Activated CD8-positive, alpha-beta T cell treated with anti-CD3 and anti-CD28 coated beads for 36 hours (primary cell): ENCODE measurements around the gene CNKSR2. TPM values are rescaled to one million over a fixed set of nuclear protein-coding genes. Genes with fewer than 3 reads are reported as not detected.

Experiments used
- ATAC-seq: fragments of 200-7000 bp; cut with Tn5 transposase; one replicate; pipeline ENCODE4 v1.10.0; 2021; ENCODE audit warnings: mild to moderate bottlenecking, moderate library complexity
- CTCF ChIA-PET: fragments of 350-600 bp; sonication (Branson Sonifier 250); formaldehyde crosslinking; loops from one replicate; lab custom pipeline; 2021; ENCODE audit warnings: antibody characterized with exemption; lab: Charles Lee
- POLR2A ChIA-PET: fragments of 350-600 bp; sonication (Branson Sonifier 250); formaldehyde crosslinking; loops from one replicate; lab custom pipeline; 2021; ENCODE audit warnings: antibody characterized with exemption; lab: Charles Lee
- DNase-seq: peaks from one replicate; pipeline ENCODE4 v3.0.0-alpha.2; 2020
- H3K27ac Mint-ChIP-seq: one replicate; pipeline ENCODE4 v1.8.0; 2021; ENCODE audit warnings: mild to moderate bottlenecking, mixed read lengths
- H3K27me3 Mint-ChIP-seq: one replicate; pipeline ENCODE4 v1.8.0; 2021; ENCODE audit warnings: mixed read lengths
- H3K36me3 Mint-ChIP-seq: one replicate; pipeline ENCODE4 v1.8.0; 2021; ENCODE audit warnings: low read depth, mixed read lengths
- H3K4me1 Mint-ChIP-seq: one replicate; pipeline ENCODE4 v1.8.0; 2021; ENCODE audit warnings: low read depth, mixed read lengths
- H3K4me3 Mint-ChIP-seq: one replicate; pipeline ENCODE4 v1.8.0; 2021; ENCODE audit warnings: mild to moderate bottlenecking, moderate library complexity, mixed read lengths
- H3K9me3 Mint-ChIP-seq: one replicate; pipeline ENCODE4 v1.8.0; 2021; ENCODE audit warnings: mixed read lengths
- intact Hi-C: fragments of 100-400 bp; cut with micrococcal nuclease; formaldehyde crosslinking; loops from one replicate; pipeline ENCODE4 v1.10.0; 2022
- total RNA-seq, 2 experiments: library from RNA; stranded (reverse); gene quantifications; one replicate each; pipeline ENCODE4 v1.2.3, GENCODE V29; 2021
- TF ChIP-seq, protein P1 (sequence below): fragments of 200-600 bp; IDR thresholded peaks from one replicate; pipeline ENCODE4 v1.8.0; 2022; ENCODE audit warnings: antibody characterized with exemption, mild to moderate bottlenecking

Gene CNKSR2
- total RNA-seq, 2 experiments from 2014 or later, result 8.3 to 9.4 TPM

DNA sequence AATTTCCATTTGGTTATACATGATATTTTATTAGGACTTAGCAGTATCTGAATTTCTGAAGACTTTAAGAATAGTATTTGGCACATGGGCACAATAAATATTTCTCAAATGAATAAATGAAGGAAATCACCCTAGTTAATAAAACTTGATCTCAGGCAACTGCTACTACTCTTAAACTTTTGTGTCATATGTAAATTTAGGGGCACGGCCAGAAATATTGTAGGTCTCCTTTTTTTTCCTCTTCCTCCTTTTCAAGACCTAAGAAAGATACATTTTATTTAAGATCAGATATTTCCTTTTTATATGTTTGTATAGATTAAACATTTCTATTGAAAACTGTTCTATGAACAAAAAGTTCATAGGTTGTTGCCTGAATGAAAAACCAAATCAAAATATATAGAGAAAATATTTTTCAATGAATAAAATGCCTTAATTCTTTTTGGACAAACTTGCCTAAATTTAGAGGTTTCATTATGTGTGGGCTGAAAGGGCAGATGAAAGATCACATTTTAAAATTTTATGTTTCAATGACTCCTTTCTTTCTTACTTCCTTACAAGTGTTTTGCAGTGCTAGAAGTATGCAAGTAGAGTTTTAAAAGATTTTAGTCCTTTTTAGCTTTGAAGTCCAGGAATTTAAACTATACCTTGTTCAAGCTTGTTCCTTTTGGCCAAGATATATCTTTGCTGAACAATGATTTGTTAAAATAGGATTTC, 26.3 kb downstream of the CNKSR2 start:
- Mint-ChIP-seq H3K27ac (no peak overlapping the region), H3K36me3 (no peaks in the 10 kb centered on the region), H3K4me3 (no peak overlapping the region), H3K4me1 (peaks cover 16% of the 10 kb centered on the region), H3K9me3 (no peaks in the 10 kb centered on the region), H3K27me3 (no peaks in the 10 kb centered on the region)
- DNase-seq, result no peak
- ATAC-seq, result no peak
- CTCF ChIA-PET, result no interaction called here
- TF ChIP-seq, protein P1, sequence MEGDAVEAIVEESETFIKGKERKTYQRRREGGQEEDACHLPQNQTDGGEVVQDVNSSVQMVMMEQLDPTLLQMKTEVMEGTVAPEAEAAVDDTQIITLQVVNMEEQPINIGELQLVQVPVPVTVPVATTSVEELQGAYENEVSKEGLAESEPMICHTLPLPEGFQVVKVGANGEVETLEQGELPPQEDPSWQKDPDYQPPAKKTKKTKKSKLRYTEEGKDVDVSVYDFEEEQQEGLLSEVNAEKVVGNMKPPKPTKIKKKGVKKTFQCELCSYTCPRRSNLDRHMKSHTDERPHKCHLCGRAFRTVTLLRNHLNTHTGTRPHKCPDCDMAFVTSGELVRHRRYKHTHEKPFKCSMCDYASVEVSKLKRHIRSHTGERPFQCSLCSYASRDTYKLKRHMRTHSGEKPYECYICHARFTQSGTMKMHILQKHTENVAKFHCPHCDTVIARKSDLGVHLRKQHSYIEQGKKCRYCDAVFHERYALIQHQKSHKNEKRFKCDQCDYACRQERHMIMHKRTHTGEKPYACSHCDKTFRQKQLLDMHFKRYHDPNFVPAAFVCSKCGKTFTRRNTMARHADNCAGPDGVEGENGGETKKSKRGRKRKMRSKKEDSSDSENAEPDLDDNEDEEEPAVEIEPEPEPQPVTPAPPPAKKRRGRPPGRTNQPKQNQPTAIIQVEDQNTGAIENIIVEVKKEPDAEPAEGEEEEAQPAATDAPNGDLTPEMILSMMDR, result no peak
- intact Hi-C loops, result no loop called here
- POLR2A ChIA-PET, result no interaction called here

DNA sequence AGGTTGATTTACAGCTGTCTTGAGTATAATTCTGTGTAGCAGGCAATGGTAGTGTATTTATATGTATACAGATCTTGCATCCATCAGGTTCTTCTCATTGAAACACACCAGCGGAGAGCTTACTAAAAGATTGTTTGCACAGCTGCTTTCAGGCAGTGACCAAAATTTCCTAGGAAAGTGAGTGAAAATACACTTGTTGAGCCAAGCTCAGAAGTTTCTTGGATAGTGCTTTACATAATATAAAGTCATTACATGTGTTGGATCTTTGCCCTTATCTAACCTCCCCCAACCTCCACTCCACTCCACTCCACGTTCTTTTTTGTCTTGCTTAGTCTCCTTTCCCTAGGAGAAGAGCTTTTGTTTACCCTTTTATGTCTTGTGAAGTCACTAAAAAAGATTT, 34.1 kb downstream of the CNKSR2 start:
- H3K4me3 Mint-ChIP-seq, result no peak overlapping the region
- no peaks in the 10 kb centered on the region for H3K9me3 Mint-ChIP-seq
- intact Hi-C loops, result no loop called here
- ATAC-seq (no peak), DNase-seq (no peak)
- H3K4me1 Mint-ChIP-seq, result peaks cover 10% of the 10 kb centered on the region
- ChIA-PET CTCF (no interaction called here), POLR2A (no interaction called here)
- TF ChIP-seq, protein P1, result no peak
- no peaks in the 10 kb centered on the region for H3K27me3 Mint-ChIP-seq
- H3K36me3 Mint-ChIP-seq, result peaks cover 2% of the 10 kb centered on the region
- H3K27ac Mint-ChIP-seq, result no peak overlapping the region

DNA sequence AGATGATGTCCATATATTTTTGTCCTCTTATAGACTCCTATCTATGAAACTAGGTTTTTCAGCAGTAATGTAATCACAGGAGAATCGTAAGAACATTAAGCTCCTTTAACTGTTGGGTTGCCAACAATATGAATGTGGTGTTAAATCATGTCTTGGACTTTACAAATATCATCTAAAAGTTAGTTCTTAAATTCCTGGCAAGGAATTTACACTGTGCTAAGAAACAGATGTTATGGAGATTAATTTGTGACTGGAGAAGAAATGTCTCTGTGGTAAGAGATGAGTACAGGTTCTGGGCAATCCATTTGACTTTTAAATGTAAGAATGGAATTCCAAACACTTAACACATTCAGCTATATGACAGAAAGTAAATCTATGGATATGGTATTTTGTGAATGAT, 34.6 kb downstream of the CNKSR2 start:
- POLR2A ChIA-PET, result no interaction called here
- ATAC-seq (no peak), DNase-seq (no peak)
- H3K27me3 Mint-ChIP-seq, result no peaks in the 10 kb centered on the region
- no peak overlapping the region for H3K4me3 Mint-ChIP-seq
- peaks cover 4% of the 10 kb centered on the region for H3K36me3 Mint-ChIP-seq
- CTCF ChIA-PET, result no interaction called here
- no peaks in the 10 kb centered on the region for H3K9me3 Mint-ChIP-seq
- intact Hi-C loops, result no loop called here
- H3K27ac Mint-ChIP-seq, result no peak overlapping the region
- peaks cover 10% of the 10 kb centered on the region for H3K4me1 Mint-ChIP-seq
- TF ChIP-seq, protein P1, result no peak

DNA sequence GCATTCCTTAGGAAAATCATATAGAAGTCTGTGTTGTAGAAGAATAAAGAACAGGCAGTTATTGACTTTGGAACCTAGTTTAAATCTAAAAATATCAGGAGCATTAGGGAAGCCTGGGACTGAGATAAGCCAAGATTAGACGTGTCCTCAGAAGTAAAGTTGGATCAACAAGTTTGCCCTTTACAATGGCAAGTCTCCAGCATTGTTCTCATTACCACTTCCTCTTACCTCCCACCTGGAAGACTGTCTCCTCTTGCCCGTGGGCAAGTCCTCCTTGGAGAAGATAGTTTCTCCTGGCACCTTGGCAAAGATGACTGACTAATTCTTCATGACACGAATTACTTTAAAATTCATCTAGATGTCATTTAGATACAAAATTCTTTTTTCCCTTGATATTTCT, 37.8 kb downstream of the CNKSR2 start:
- peaks cover 8% of the 10 kb centered on the region for H3K9me3 Mint-ChIP-seq
- H3K27me3 Mint-ChIP-seq, result no peaks in the 10 kb centered on the region
- H3K27ac Mint-ChIP-seq, result no peak overlapping the region
- TF ChIP-seq, protein P1, result no peak
- peaks cover 10% of the 10 kb centered on the region for H3K4me1 Mint-ChIP-seq
- ATAC-seq (no peak), DNase-seq (no peak)
- intact Hi-C loops, result no loop called here
- H3K4me3 Mint-ChIP-seq, result no peak overlapping the region
- POLR2A ChIA-PET, result no interaction called here
- H3K36me3 Mint-ChIP-seq, result peaks cover 11% of the 10 kb centered on the region
- CTCF ChIA-PET, result no interaction called here

DNA sequence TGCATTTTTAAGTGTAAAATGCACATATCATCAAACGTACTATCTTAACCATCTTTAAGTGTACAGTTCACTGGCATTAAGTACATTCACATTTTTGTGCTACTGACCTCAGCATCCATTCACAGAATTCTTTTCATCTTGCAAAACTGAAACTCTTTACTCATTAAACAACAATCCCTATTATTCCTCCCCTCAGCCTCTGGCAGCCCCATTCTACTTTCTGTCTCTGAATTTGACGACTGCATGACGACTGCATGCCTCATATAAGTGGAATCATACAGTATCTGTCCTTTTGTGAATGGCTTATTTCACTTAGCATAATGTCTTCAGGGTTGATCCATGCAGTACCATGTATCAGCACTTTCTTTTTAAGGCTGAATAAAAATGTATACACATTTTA, 38.7 kb downstream of the CNKSR2 start:
- Mint-ChIP-seq H3K4me3 (no peak overlapping the region), H3K27me3 (no peaks in the 10 kb centered on the region), H3K27ac (no peak overlapping the region), H3K4me1 (peaks cover 7% of the 10 kb centered on the region), H3K9me3 (peaks cover 11% of the 10 kb centered on the region), H3K36me3 (peaks cover 13% of the 10 kb centered on the region)
- no peak for DNase-seq
- TF ChIP-seq, protein P1, result no peak
- intact Hi-C loops, result no loop called here
- ATAC-seq, result no peak
- ChIA-PET POLR2A (no interaction called here), CTCF (no interaction called here)
